Uterus (tissue), 4 donors: Measurements from ENCODE around the gene TGFBI. TPM values are rescaled to one million over a fixed set of nuclear protein-coding genes. Genes with fewer than 3 reads are reported as not detected.

ENCODE experiments used
- DNase-seq, 2 donors: peaks; one replicate each; pipeline ENCODE4 v3.0.0-alpha.2; 2019 to 2020
- H3K27ac ChIP-seq, 2 donors: fragments of 200-600 bp; sonication (generic); 1 replicate in 1 of 2; 2 replicates in 1 of 2; pipeline ENCODE4 v1.5.1; 2016 to 2018
- H3K27me3 ChIP-seq, 2 donors: fragments of 200-600 bp; sonication (generic); one replicate each; pipeline ENCODE4 v1.5.1; 2018 to 2019; ENCODE audit warnings: control low read depth in 1 of 2
- H3K36me3 ChIP-seq, 2 donors: fragments of 200-600 bp; sonication (generic); one replicate each; pipeline ENCODE4 v1.5.1; 2019; ENCODE audit warnings: control low read depth in 1 of 2
- H3K4me1 ChIP-seq, 2 donors: fragments of 200-600 bp; sonication (generic); one replicate each; pipeline ENCODE4 v1.5.1; 2018 to 2019; ENCODE audit warnings: control low read depth in 1 of 2
- H3K4me3 ChIP-seq, 2 donors: fragments of 200-600 bp; sonication (generic); 1 replicate in 1 of 2; 2 replicates in 1 of 2; pipeline ENCODE4 v1.5.1; 2018 to 2019; ENCODE audit warnings: mild to moderate bottlenecking in 1 of 2
- H3K9me3 ChIP-seq, 2 donors: fragments of 200-600 bp; sonication (generic); one replicate each; pipeline ENCODE4 v1.5.1; 2019; ENCODE audit warnings: control low read depth in 1 of 2
- CTCF ChIP-seq, 4 experiments: fragments of 200-600 bp in 2 of 4; fragments of 450-650 bp in 2 of 4; sonication (generic) in 2 of 4; IDR thresholded peaks; one replicate each; pipeline ENCODE4 v1.5.1; 2016 to 2019; ENCODE audit warnings: antibody characterized with exemption in 4 of 4, mild to moderate bottlenecking in 2 of 4, moderate library complexity in 1 of 4
- POLR2A ChIP-seq, 2 donors: fragments of 450-650 bp; IDR thresholded peaks; one replicate each; pipeline ENCODE4 v1.6.1; 2016; ENCODE audit warnings: antibody characterized with exemption in 2 of 2, mild to moderate bottlenecking in 1 of 2, moderate library complexity in 1 of 2
- intact Hi-C: fragments of 100-400 bp; cut with DNase I; formaldehyde crosslinking; loops from one replicate; pipeline ENCODE4 v1.15.1; 2023; ENCODE audit warnings: low total_unique reads
- total RNA-seq, 4 donors: library from RNA; depleted of rRNA in 3 of 4; stranded (reverse); fragments of >200 nt in 3 of 4; gene quantifications; one replicate each; pipeline versions ENCODE4 v1.1.0 to v1.2.4, GENCODE V29; 2014 to 2023
- donor health status: DM: yes; HTN: yes; CAD: no.

Gene TGFBI
- total RNA-seq, 4 donors from 2014 or later = 27.9 to 293 (median 38.7) TPM

DNA sequence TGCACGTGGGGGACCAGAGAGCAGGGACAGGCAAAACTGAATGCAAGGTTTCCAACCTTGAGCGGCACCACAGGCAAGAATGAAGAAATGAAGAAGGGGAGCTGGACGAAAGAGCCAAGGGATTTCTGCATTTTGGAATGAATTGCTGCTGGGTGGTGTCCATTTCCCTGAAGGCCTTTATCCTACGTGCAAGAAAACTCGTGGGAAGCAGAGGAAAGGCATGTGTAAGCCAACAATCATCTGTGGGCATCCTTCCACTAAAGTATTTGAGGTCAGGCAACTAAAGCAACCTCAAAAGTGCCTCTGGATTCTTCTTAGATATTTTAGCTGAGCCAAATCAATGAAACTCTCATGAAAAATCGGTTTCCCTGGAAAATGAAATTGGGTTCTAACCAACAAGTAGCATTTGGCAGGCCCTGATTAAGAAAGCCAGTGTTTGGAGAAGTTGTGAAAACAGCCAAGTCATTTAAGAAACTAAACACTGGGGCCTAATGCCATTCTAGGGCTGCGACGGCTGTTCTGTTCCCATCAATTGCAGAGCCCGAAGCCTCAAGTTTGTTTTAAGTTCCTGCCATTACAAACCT is 4.7 kb upstream of the TGFBI start:
- Histone ChIP-seq H3K36me3 (no peaks in the 10 kb centered on the region), H3K4me3 (no peak overlapping the region), H3K4me1 (peaks cover 0 to 13% of the 10 kb centered on the region in 2 donors), H3K9me3 (no peaks in the 10 kb centered on the region), H3K27me3 (no peaks in the 10 kb centered on the region), H3K27ac (peak overlapping the region in 1 of 2 donors; percentile 9)
- TF ChIP-seq CTCF (IDR thresholded peaks at IDR 0.05) (no peak), POLR2A (IDR thresholded peaks at IDR 0.05) (no peak)
- intact Hi-C loops = no loop called here
- DNase-seq = no peak

DNA sequence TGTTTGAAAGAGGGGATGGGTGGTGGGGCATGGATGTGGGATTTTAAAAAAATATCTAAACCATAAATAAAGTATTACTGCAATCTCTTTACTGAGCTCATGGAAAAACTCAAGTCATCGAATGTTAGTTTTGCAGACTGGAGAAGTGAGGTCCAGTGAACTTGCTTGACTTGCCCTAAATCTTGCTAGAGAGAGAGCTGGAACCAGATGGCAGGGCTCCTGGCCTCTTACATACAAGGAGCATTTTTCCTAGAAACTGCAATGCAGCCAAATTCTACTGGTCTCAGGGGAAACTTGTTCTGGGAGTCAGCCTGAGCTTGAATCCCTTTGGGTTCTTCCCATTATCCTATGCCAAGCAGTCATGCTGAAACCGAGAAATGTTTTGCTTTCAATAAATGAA is 2.9 kb upstream of the TGFBI start:
- DNase-seq = peak; percentile 59 to 76
- no peak for TF ChIP-seq CTCF (IDR thresholded peaks at IDR 0.05)
- TF ChIP-seq POLR2A (IDR thresholded peaks at IDR 0.05) = no peak
- intact Hi-C loops = no loop called here
- Histone ChIP-seq H3K9me3 (no peaks in the 10 kb centered on the region), H3K27ac (peak overlapping the region; percentile 62 to 69), H3K27me3 (no peaks in the 10 kb centered on the region), H3K4me1 (peaks cover 0 to 13% of the 10 kb centered on the region in 2 donors), H3K36me3 (no peaks in the 10 kb centered on the region), H3K4me3 (no peak overlapping the region)

DNA sequence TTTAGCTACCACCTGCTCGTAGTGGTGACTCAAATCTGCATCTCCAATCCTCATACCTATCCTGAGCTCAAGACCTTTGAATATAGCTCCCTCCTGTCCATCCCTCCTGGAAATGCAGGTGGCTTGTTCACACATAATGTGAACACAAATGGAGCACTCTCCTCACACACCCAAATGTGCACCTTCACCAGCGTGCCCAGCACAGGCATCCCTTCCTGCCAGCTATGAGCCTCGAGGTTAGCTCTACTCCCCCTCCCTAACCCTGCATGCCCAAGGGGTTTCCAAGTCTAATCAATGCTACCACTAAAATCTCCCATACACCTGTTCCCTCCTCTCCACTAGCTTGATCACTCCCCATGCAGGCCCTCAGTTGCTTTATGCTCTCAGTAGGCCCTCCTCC is 2.2 kb upstream of the TGFBI start:
- H3K4me1 ChIP-seq = peaks cover 0 to 6% of the 10 kb centered on the region in 2 donors
- H3K27me3 ChIP-seq = no peaks in the 10 kb centered on the region
- H3K9me3 ChIP-seq = no peaks in the 10 kb centered on the region
- H3K4me3 ChIP-seq = no peak overlapping the region
- no peaks in the 10 kb centered on the region for H3K36me3 ChIP-seq
- peak overlapping the region in 1 of 2 donors; percentile 23 for H3K27ac ChIP-seq
- intact Hi-C loops = no loop called here
- DNase-seq = no peak
- TF ChIP-seq CTCF (IDR thresholded peaks at IDR 0.05) (no peak), POLR2A (IDR thresholded peaks at IDR 0.05) (no peak)

DNA sequence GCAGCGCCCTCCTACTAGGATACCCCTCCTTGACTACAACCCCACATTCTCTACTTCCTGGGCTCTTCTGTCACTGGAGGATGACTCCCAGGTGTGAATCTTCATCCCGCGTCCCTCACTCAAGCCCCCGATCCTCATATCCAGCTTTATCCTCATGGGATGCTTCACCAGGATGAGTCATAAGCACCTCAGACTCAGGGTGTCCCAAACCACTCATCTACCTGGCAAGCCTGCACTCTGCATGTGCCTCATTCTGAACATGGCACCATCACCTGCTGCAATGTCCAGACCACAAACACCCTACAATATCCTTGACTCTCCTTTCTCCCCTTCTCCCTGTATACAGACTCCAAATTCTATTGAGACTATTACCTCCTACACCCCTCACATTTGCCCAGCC is 1.5 kb upstream of the TGFBI start:
- DNase-seq = no peak
- no peak overlapping the region for H3K27ac ChIP-seq
- TF ChIP-seq CTCF (IDR thresholded peaks at IDR 0.05) (no peak), POLR2A (IDR thresholded peaks at IDR 0.05) (no peak)
- H3K27me3 ChIP-seq = no peaks in the 10 kb centered on the region
- H3K9me3 ChIP-seq = no peaks in the 10 kb centered on the region
- H3K4me1 ChIP-seq = peaks cover 0 to 5% of the 10 kb centered on the region in 2 donors
- H3K36me3 ChIP-seq = no peaks in the 10 kb centered on the region
- no peak overlapping the region for H3K4me3 ChIP-seq
- intact Hi-C loops = no loop called here

- peaks cover 0 to 5% of the 10 kb centered on the region in 2 donors for H3K4me1 ChIP-seq
These were observed 698 bp upstream of the TGFBI start for GRCh38 chr5:136028090-136028489.

DNA sequence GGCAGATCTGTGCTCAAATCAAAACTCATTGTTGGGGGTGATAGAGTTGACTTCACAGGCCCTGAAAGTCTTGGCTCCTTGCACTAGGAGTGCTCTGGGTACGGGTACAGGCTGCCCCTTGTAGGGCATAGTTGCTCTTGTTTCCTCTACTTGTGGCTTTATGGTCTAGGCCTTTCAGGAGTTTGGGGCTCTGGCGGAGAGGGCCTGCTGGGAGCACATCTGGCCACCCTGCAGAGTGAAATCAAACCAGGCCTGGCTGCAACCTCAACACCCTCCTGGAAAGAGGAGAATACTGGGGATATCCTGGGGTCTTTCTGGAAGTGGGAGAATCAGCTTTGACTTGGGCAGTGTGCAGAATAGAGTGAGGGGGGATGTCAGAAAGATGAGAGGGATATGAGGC is 1.5 kb downstream of the TGFBI start:
- no peaks in the 10 kb centered on the region for H3K4me1 ChIP-seq
- TF ChIP-seq CTCF (IDR thresholded peaks at IDR 0.05) (no peak), POLR2A (IDR thresholded peaks at IDR 0.05) (no peak)
- intact Hi-C loops = no loop called here
- no peaks in the 10 kb centered on the region for H3K36me3 ChIP-seq
- H3K9me3 ChIP-seq = no peaks in the 10 kb centered on the region
- H3K4me3 ChIP-seq = no peak overlapping the region
- no peak overlapping the region for H3K27ac ChIP-seq
- H3K27me3 ChIP-seq = no peaks in the 10 kb centered on the region
- no peak for DNase-seq

More at GRCh38 chr5:136028090-136028489, 698 bp upstream of the TGFBI start:
- Histone ChIP-seq H3K36me3 (no peaks in the 10 kb centered on the region), H3K9me3 (no peaks in the 10 kb centered on the region), H3K27me3 (no peaks in the 10 kb centered on the region), H3K4me3 (no peak overlapping the region), H3K27ac (no peak overlapping the region)
- no peak for TF ChIP-seq POLR2A (IDR thresholded peaks at IDR 0.05)
- intact Hi-C loops = no loop called here
- DNase-seq = no peak
